ENCODE results near the gene SS18. TPM values are rescaled to one million over a fixed set of nuclear protein-coding genes. Genes with fewer than 3 reads are reported as not detected.

Gene SS18
- total and polyA plus RNA-seq, 2 donors (not counting 1 experiment from before 2014, with no cell fraction given): 62.4 to 114 TPM

GRCh38 chr18:25976554-25976953 is 113.9 kb downstream of the SS18 start:
- intact Hi-C loops (cut with micrococcal nuclease): no loop called here
- H3K9me3 Mint-ChIP-seq (ENCODE audit: insufficient read depth): no peaks in the 10 kb centered on the region
- CTCF ChIA-PET: no interaction called here
- H2AFZ ChIP-seq (ENCODE audit: insufficient read depth, low read depth, low read length, poor library complexity, severe bottlenecking): no peak overlapping the region
- no peaks in the 10 kb centered on the region for H3K27me3 ChIP-seq (replicated peaks in 1 of 4; ENCODE audit: control extremely low read depth in 1 of 4, control insufficient read depth in 3 of 4, insufficient read depth in 4 of 4, low read length in 3 of 4)
- H3K36me3 ChIP-seq (replicated peaks in 1 of 2; ENCODE audit: control extremely low read depth in 1 of 2, control insufficient read depth in 1 of 2, extremely low read depth in 1 of 2, insufficient read depth in 2 of 2, low read length in 1 of 2): no peaks in the 10 kb centered on the region
- no peaks in the 10 kb centered on the region for H3K79me2 ChIP-seq (ENCODE audit: control insufficient read depth, insufficient read depth, low read length)
- H3K9me3 ChIP-seq (ENCODE audit: control extremely low read depth in 1 of 3, control insufficient read depth in 2 of 3, insufficient read depth in 1 of 3, low read length in 2 of 3): no peaks in the 10 kb centered on the region
- H3K9ac ChIP-seq (ENCODE audit: low read length): no peak overlapping the region
- H3K4me3 Mint-ChIP-seq: no peak overlapping the region
- no peak overlapping the region for H3K27ac ChIP-seq (ENCODE audit: low read length in 2 of 2)
- POLR2A ChIA-PET: no interaction called here
- H3K4me1 ChIP-seq (ENCODE audit: control insufficient read depth in 2 of 2, insufficient read depth in 2 of 2, low read length in 2 of 2): no peaks in the 10 kb centered on the region
- peaks cover 4% of the 10 kb centered on the region for H3K4me1 Mint-ChIP-seq
- no peak overlapping the region for H3K4me3 ChIP-seq (ENCODE audit: control extremely low read depth in 1 of 5, extremely low read depth in 1 of 5, insufficient read depth in 1 of 5, low read depth in 2 of 5, low read length in 4 of 5)
- H4K20me1 ChIP-seq (ENCODE audit: control insufficient read depth, insufficient read depth, low read length, poor library complexity, severe bottlenecking): no peaks in the 10 kb centered on the region
- ATAC-seq (ENCODE audit: low read depth): no peak
- TF ChIP-seq EZH2 (IDR thresholded peaks at IDR 0.05; ENCODE audit: borderline replicate concordance, insufficient read depth, low read depth, low read length, poor library complexity, severe bottlenecking): no peak
- TF ChIP-seq CTCF (IDR thresholded peaks at IDR 0.05): no peak
- 86% methylated on average over 1 of the region's 2 CpGs for WGBS (ENCODE audit: insufficient coverage)
- no peak overlapping the region for H3K4me2 ChIP-seq (replicated peaks; ENCODE audit: low read depth, low read length, poor library complexity, severe bottlenecking)
- peaks cover 5% of the 10 kb centered on the region for H3K27me3 Mint-ChIP-seq
- H3K27ac Mint-ChIP-seq: no peak overlapping the region
- DNase-seq: no peak

- H3K4me3 Mint-ChIP-seq: no peak overlapping the region
- H4K20me1 ChIP-seq (ENCODE audit: control insufficient read depth, insufficient read depth, low read length, poor library complexity, severe bottlenecking): no peaks in the 10 kb centered on the region
- no peak for DNase-seq
- H3K27ac ChIP-seq (ENCODE audit: low read length in 2 of 2): no peak overlapping the region
- H3K27me3 ChIP-seq (replicated peaks in 1 of 4; ENCODE audit: control extremely low read depth in 1 of 4, control insufficient read depth in 3 of 4, insufficient read depth in 4 of 4, low read length in 3 of 4): no peaks in the 10 kb centered on the region
- H3K9me3 ChIP-seq (ENCODE audit: control extremely low read depth in 1 of 3, control insufficient read depth in 2 of 3, insufficient read depth in 1 of 3, low read length in 2 of 3): no peaks in the 10 kb centered on the region
- TF ChIP-seq CTCF (IDR thresholded peaks at IDR 0.05) (no peak), EZH2 (IDR thresholded peaks at IDR 0.05; ENCODE audit: borderline replicate concordance, insufficient read depth, low read depth, low read length, poor library complexity, severe bottlenecking) (no peak)
- ATAC-seq (ENCODE audit: low read depth): no peak
- no peaks in the 10 kb centered on the region for H3K4me1 ChIP-seq (ENCODE audit: control insufficient read depth in 2 of 2, insufficient read depth in 2 of 2, low read length in 2 of 2)
- 82% methylated on average over 1 of the region's 1 CpG for WGBS (ENCODE audit: insufficient coverage)
- H2AFZ ChIP-seq (ENCODE audit: insufficient read depth, low read depth, low read length, poor library complexity, severe bottlenecking): no peak overlapping the region
- intact Hi-C loops (cut with micrococcal nuclease): no loop called here
- peaks cover 4% of the 10 kb centered on the region for H3K4me1 Mint-ChIP-seq
- no peak overlapping the region for H3K4me2 ChIP-seq (replicated peaks; ENCODE audit: low read depth, low read length, poor library complexity, severe bottlenecking)
- no peak overlapping the region for H3K9ac ChIP-seq (ENCODE audit: low read length)
- H3K79me2 ChIP-seq (ENCODE audit: control insufficient read depth, insufficient read depth, low read length): no peaks in the 10 kb centered on the region
- no peak overlapping the region for H3K27ac Mint-ChIP-seq
- no peak overlapping the region for H3K4me3 ChIP-seq (ENCODE audit: control extremely low read depth in 1 of 5, extremely low read depth in 1 of 5, insufficient read depth in 1 of 5, low read depth in 2 of 5, low read length in 4 of 5)
- ChIA-PET POLR2A (no interaction called here), CTCF (interaction anchor here (0.6 kb wide), 1 partner anchor 748 kb away, joined by 3 read pairs; no protein-coding TSS in a partner anchor)
- no peaks in the 10 kb centered on the region for H3K36me3 ChIP-seq (replicated peaks in 1 of 2; ENCODE audit: control extremely low read depth in 1 of 2, control insufficient read depth in 1 of 2, extremely low read depth in 1 of 2, insufficient read depth in 2 of 2, low read length in 1 of 2)
- H3K27me3 Mint-ChIP-seq: peaks cover 5% of the 10 kb centered on the region
- H3K9me3 Mint-ChIP-seq (ENCODE audit: insufficient read depth): no peaks in the 10 kb centered on the region
Measured at GRCh38 chr18:25974630-25975077, 115.8 kb downstream of the SS18 start.

Other genes with a start within 250 kb of the SS18 start
- 0.91 and 1.0 TPM in 2 replicates for gene PSMA8, start 43.3 kb upstream of the SS18 start, total RNA-seq
- gene PSMA8, start 43.3 kb upstream of the SS18 start, polyA plus RNA-seq: 0.33 and 0.39 TPM in 2 replicates
- 15.6 and 16.1 TPM in 2 replicates for gene TAF4B, start 135.8 kb upstream of the SS18 start, total RNA-seq
- 10.5 and 12.7 TPM in 2 replicates for gene TAF4B, start 135.8 kb upstream of the SS18 start, polyA plus RNA-seq

Data from B cell (primary cell).